Central memory CD4-positive, alpha-beta T cell (primary cell): ENCODE results near the gene STXBP4.

Experiments used
- DNase-seq: peaks from one replicate; pipeline ENCODE4 v3.0.0; 2022

Gene STXBP4

DNA sequence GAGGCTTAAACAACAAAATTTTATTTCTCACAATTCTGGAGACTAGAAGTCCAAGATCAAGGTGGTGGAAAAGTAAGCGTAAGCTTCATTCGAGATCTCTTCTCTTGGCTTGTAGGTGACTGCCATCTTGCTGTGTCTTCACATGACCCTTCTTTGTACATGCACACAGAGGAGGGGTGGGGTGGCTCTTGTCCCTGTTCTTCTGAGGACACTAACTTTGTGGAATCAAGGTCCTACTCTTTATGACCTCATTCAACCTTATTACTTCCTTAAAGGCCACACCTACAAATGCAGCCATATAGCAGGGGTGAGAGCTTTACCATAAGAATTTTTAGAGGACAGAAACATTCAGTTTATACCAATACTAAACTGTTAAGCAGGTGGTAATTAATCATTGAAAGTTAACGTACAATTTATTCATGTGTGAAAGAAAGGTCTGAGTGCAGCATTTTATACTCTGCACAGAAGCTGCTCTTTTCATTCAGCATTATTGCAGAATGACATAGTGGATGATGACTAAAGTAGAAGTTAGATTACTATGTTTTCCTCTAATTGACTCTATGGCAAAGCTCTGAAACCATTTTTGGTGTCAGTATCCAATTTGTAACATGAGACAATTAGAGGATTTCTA, 156.3 kb downstream of the STXBP4 start:
- no peak for DNase-seq

DNA sequence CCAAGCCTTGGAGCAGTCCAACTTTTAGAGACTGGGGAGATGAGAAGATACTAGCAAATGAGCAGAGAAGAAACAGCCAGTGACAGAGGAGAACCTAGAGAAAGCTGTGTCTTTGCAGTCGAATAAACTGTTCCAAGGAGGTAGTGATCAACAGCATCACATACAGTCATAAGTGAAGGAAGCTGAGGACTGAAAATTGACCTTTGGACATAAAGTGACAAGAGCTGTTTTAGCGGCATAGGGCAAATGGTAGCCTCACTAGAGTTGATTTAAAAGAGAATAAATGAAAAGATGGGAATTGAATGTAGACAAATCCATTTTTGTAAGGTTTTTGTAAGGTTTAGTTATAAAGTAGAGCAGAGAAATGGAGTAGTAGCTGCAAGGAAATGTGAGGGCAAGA, 165.0 kb downstream of the STXBP4 start:
- no peak for DNase-seq

DNA sequence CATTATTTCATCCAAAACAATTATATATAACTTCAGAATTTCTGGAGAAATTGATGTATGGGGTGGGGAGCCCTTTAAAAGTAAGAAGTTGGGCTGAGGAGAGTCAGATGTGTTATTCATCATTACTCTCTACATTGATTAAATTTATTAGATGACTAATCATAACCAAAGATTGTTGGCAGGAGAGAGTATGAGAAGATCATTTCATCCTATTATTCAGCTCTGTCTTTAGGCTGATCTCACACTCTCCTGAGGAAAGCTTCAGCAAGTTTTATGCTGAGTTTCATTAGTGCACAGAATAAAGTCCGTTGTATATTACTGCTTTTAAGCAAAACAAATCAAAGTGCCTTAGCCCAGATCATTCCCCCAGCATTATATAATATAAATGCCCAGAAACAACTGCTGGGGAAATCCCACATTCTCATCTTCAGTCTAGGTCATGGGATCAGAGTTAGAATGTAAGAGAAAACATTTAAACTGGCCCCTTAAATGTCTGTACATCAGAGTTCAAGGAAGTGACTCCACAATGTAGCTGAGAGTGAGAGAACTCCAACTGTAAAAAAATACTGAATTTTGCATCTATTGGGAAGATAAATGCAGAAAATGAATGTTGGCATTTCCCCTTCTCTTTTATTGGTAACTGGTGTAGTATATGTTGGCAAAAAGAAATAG, 166.1 kb downstream of the STXBP4 start:
- no peak for DNase-seq

DNA sequence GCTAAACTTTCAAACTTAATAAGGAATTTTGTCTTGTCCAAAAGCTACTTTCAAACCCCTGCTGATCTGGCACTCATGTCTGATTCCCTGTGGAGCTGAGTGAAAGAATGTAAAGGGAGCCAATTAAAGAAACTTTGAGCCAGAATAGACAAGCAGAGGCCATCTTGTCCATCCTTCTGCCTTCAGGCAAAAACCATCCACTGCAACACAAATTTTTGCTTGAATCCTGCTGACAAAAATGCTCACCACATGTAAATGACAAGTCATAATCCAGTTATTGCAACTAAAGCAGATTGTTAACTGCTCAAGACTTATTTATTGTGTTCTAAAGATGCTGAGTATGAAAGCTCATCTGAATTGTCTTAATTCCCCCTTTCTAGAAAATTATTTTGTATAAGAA, 172.2 kb downstream of the STXBP4 start:
- DNase-seq = no peak

DNA sequence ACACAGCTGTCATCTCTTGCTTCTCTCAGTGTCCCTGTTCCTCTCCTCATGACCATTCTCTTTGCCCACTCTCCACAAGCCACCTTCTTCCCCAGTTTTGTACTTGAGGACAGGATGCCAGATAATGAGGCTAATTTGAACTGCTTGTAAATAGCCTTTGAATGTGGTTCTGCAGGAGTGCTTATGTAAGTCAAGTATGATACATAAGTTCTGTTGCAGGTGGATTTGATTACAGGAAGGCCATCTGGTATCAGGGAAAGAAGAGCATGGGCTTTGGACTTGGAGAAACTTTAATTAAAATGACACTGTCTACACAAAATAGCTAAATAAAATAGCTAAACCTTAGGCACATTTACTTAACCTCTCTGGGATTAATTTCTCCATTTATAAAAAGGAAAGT, 176.0 kb downstream of the STXBP4 start:
- no peak for DNase-seq

DNA sequence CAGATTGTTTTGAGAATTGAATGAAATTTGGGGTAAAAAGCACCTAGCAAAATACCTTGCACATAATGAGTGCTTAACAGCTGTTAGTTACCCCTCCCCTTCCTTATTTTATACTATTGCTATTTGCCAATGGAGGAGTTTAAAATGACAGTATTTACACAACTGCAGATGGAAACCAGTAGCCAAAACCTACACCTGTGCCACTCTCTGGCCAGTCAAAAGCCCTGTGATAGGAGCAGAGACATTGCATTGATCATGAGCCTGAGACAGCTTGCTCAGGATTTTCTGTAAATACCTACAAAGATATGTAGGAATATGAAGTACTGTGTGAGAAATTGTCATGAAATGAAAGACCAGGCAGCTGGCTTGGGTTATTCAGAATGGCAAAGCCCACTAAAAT, 180.9 kb downstream of the STXBP4 start:
- no peak for DNase-seq

DNA sequence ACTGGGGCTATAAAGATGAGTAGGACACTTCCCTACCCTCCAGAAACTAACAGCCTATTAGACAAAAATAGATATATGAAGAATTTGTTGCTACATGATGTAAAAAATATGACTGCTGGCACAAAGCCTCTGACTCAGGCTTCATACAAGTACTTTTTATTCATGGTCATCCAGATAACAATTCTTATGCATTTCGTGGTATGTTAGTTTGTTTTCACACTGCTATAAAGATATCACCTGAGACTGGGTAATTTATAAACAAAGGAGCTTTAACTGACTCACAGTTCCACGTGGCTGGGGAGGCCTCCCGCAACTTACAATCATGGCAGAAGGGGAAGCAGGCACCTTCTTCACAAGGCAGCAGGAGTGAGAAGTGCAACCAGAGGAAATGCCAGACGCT, 183.7 kb downstream of the STXBP4 start:
- DNase-seq = no peak

DNA sequence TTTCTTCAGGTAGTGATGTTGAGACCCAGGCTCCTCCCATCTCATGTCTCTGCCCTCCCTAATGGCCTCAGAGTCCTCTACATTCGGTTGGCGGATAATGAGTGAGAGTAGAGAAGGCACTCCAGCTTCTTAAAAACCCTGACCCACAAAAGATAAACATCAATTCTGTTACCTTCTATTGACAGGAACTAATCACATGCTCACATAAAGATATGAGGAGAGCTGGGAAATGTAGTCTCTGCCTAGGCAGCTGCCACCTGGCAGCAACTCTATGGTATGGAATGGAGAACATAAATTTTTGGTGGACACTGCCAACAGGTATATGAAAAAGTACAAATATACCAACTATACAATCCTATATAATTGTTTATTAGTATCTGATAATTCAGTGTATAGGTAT, 185.5 kb downstream of the STXBP4 start:
- DNase-seq = no peak

DNA sequence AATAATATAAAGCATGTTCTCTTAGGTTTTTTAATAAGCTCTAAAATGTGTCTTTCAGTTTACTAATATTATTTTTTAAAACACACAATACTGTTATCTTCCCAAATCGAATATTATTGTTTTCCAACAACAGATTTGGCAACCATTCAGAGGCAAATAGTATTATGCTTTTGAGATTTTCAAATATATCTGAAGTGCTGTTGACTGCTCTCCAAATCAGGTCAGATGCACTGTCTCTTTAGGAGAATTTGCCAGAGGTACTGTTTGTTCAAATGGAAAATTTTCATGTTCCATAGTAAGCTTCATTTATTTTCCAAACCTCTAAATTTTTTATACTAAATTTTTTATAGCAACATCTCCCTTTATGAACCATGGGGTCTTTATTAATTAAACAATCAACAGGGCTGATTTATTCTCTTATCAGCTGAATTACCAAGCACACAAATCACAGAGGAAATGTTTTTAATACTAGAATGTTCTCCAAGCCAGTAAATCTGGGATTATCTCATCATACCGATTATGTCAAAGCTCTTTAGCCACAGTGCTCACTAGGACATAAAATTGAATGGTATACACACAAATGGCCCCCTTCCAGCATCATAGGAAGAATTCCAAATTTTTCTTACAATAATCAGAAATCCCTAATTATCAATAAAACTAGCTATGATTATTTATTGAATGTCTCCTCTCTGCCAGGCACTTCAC, 187.4 kb downstream of the STXBP4 start:
- DNase-seq = no peak

DNA sequence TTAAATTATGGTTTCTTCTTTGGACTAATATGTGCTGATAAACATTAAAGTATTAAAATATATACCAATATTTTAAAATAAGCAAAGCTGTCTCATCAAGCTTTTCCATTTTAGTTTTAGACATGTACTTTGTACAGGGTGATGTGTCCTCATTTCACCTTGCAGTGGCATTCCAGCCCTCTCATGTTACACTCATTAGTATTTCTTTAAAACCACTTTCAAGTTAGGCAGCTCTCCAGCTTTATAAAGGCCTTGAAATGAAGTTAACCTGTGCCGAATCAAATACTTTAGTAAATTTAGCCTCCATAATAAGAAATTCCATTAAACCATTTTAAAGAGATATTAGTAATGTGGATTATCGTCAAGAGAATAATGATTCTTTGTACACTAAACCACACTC, 188.6 kb downstream of the STXBP4 start:
- no peak for DNase-seq

DNA sequence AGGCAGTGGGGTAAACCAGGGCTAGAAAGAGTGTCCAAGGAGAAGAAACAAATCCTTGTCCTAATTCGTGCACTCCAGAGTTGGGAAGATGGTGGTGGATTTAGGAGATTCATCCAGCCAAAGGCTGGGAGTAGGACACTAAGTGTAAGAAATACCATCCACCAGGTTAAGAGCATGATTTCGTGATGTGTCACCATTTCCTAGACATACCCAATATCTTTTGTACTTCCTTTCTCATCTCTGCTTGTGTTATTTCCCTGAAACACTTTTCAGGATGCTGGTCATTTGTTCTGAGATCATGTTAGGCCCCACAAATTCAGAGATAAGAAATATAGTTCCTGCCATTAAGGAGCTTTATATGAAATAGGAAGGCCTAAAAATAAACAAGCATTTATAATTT, 189.9 kb downstream of the STXBP4 start:
- no peak for DNase-seq

DNA sequence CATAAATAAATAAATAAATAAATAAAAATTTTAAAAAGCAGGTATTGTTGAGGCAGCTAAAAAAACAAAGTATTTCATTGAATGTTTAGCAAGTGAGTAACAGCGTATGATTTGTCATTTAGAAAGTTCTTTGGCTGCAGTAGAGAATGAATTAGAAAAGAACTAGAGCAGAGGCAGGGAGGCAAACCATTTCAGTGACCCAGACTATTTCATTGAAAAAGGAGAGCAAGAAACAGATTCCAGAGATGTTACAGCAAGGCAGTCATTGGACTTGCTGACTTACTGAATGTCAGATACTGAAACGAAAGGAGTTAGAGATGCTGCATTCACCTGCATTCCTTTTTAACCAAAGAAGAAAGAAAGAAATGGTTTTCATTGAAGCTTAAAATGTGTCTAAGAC, 190.7 kb downstream of the STXBP4 start:
- DNase-seq = no peak

DNA sequence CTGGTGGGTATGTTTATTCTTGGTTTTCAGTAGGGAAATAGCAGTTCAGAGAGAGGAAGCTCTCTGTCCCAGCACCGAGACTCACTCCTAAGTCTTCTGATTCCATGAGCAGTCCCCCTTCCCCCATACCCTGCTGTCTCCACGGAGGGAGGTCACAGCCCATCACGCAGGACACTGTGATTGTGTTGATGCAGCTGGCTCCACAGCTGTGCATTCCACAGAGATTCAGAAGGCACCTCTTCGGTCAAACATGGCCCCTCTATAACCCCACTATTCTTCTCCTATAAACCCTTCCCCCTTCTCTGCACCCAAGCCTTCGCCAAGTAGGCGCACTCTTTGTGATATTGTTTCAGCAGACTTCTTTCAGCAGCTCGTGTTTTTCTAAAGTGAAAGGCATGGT, 191.9 kb downstream of the STXBP4 start:
- DNase-seq = no peak

DNA sequence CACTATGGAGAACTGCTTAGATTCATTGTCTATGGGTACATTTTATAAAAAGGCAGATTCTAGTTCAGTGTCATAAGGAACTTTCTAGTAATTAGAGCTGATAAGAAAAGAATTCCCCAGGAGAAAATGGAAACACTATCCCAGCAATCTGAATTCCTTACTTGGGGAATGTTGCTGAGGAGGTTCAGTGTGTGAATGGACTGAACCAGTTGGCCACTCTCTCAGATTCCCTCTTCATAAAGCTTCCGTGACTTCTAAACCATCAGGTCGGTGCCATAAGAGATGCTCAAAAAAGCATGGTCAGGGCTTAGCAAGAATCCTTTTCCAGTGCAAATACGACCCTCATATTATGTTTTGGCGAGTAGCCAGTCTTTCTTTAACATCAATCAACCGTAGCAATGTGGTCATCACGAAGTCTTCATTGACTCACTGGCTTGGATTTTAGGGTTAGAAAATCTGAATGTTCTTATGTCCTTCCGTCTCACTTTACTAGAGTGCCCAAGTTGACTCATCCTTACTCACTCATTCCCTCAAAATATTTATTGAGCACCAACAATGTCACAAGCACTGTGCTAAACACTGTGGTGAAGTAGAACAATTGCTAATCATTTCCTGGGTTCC, 193.5 kb downstream of the STXBP4 start:
- DNase-seq = no peak

DNA sequence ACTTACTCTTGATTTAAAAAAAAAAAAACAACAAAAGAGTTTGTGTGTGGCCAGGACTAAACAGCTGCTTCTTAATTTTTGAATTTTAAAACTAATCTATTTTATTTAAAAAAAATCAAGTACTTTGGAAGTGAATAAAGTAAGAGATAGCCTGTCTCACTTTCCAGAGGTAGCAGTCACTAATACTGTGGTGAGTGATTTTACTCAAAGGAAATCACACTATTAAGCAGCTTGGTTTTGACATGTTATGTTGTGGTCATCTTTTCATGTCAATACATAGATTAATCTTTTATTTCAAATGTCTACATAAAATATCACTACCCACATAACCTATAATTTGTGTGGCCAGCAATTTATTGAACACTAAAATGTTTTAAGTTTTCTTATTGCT, 194.0 kb downstream of the STXBP4 start:
- DNase-seq = no peak

DNA sequence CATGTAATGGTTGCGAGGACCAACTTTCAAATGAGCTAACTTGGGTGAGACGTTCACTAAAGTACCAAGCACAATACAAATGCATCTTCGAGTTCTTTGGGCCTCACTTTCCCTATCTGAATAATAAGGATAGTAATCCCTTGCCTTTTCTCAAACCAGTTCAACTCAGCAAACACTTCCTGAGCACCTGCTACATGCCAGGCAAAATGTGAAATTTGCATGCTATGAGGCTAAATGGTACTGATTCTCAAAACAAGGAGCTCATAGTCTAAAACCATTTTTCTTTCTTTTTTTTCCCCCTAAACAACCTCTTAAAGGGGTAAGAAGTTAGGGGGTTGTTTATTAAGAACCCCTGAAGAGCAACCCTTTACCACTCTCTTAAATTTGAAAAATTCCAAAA, 194.8 kb downstream of the STXBP4 start:
- no peak for DNase-seq

DNA sequence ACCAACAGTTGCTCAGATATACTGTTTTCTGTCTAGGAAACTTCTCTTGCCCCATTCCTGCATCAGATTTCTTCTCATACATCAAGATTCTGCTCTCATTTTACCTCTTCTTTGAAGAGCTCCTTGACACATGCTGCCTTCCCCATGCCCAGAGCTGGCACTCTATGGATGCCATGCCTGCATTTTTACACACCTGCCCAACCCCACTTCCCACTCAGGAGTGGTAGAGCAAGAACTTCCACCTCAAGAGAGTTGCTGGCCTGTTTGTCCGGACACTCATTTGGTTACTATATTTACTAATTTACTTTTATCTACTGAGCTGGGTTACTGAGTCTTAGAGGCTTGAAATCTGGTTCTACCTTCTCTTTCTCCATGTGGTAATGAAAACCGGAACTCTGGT, 197.9 kb downstream of the STXBP4 start:
- no peak for DNase-seq

DNA sequence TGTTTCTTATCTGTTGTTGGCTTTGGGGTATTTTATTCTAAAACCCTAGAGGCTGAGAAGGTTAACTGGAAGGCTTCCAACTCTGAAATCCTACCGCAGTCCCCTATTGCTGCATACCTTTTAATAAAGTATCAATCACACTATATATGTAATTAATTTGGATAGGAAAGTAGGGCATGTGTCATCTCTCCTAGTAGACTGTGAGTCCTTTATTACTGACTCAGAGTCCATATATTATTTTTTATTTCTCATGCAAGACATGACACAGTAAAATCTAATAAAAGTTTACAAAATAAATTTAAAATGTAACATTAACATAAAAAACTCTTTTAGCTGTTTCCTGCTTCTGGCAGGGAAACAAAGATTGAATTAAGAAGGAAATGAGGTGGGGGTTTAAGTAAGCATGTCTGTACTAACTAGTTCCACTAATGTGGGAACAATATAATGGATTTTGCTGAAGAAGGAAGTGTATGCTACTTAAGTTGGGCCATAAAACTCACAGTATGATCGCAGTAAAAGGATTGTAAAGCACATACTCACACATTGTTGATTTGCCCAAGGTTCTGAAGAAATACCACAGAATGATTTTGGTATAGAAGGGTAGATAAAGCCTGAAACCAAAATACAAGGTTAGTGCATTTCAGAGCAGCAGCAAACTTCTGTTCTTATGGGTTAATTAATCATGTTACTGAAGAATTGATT, 198.6 kb downstream of the STXBP4 start:
- no peak for DNase-seq

DNA sequence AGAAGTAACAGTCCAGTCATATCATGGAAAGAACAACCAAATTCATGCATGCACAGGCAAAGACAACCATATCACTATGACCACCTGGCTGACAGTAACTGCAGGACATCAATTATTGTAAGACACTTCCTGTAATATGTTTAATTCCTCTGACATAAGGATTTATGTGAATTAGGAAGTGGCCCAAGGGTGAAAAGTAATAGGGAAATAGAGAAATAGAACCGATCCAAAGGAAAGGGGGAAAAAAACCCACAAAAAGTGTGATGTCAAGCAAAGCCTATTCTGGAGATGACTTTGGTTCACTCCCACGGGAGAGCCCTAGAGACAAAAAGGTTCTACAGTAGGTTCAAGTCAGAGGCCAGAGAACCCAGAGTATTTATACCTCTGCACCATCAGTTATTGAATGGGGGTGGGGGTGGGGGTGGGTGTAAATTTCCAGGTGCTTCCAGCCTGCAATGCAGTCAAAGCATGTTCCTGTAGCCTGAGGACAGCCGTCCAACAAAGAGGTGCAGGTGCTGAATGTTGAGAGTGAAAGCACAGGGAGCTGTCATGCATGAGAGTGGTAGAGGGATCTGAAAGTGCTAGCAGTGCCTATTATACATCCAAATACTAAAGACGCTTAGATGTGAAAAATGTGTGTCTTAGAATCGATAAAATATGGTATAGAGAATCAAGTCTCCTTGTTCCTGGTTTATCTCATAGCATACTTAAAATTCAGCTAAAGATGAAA, 200.6 kb downstream of the STXBP4 start:
- no peak for DNase-seq

DNA sequence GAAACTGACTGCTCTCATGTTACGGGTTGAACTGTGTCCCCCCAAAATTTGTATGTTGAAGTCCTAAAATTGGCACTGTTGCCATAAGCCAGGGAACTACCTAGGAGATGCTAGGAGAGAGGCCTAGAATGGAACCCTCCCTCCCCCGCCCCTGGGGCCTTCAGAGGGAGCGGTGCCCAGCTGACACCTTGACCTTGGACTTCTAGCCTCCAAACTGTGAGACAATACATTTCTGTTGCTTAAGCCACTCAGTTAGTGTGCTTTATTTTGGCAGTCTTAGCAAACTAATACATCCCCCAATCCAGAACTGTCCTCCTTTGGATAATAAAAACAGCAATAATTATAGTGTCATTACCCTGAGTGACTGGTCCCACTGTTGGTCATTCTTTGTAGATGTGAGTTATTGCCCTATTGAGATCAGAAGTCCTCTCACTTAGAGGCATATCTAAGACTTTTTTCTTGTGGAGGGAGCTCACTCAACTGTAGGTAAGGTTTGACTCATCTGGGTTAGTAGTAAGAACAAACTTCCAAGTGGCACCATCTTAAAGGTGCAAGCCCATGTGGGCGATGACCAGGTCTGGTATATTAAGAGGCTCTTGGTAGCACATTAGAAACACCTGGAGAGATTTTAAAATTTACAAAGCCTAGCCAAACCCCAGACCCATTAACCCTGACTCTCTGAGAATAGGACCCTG, 203.2 kb downstream of the STXBP4 start:
- no peak for DNase-seq

DNA sequence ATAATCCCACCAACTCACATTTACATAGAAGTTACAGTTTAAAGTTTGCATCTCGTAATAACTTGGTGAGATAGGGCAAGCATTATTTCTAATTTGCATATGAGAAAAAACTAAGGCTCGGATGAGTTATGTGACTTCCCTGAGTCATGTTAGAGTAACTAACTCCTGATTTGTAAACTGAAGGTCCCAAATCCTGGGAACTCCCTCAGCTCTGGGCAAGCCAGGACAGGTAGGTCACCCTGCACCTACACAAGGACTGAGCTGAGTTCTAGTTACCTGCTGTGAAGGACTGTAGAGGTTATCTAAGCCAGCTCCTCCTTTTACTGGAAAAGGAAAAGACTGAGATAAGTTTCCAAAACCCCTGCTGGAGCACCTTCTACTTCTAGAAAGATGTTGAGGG, 204.0 kb downstream of the STXBP4 start:
- DNase-seq = no peak

DNA sequence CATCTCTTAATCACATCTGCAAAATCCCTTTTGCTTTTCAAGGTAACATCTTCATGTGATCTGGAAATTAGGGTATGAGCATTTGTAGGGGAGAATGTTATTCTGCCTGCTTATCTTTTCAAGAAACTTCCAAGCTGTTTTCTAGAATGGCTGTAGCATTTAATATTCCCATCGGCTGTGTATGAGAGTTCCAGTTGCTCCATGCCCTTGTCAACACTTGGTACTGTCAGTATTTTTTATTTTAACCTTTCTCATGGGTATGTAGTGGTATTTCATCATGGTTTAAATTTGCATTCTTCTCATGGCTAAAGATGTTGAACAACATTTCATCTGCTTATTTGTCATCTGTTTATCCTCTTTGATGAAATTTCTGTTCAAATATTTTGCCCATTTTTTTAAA, 205.6 kb downstream of the STXBP4 start:
- DNase-seq = no peak
